MM.1S (cell line): ENCODE data around the gene NABP2.
"Not testable (repeated sequence)": the region's sequence is repeated elsewhere in the genome, so short reads cannot be mapped to it uniquely, and the experiment has no call there.

Source experiments
- DNase-seq: peaks from one replicate; pipeline ENCODE4 v3.0.0-alpha.2; 2015
- H2AFZ ChIP-seq: fragments of 300-600 bp; sonication (generic); 2 replicates; pipeline ENCODE4 v1.6.0; 2016; ENCODE audit warnings: antibody characterized with exemption, low read length
- H3F3A ChIP-seq: fragments of 300-600 bp; sonication (generic); 2 replicates; pipeline ENCODE4 v1.6.1; 2016; ENCODE audit warnings: mild to moderate bottlenecking, antibody characterized with exemption, low read length, moderate library complexity, mixed read lengths; ENCODE audit not compliant: insufficient read depth
- H3K27ac ChIP-seq: fragments of 300-600 bp; sonication (generic); 2 replicates; pipeline ENCODE4 v1.5.1; 2016; ENCODE audit warnings: mild to moderate bottlenecking, low read length
- H3K27me3 ChIP-seq: fragments of 300-600 bp; sonication (generic); replicated peaks from 2 replicates; pipeline ENCODE4 v1.6.0; 2016; ENCODE audit warnings: low read length; ENCODE audit not compliant: insufficient read depth
- H3K36me3 ChIP-seq: fragments of 300-600 bp; sonication (generic); replicated peaks from 2 replicates; pipeline ENCODE4 v1.6.1; 2016; ENCODE audit warnings: mild to moderate bottlenecking, low read length, mixed read lengths; ENCODE audit not compliant: insufficient read depth
- H3K4me1 ChIP-seq: fragments of 300-600 bp; sonication (generic); 2 replicates; pipeline ENCODE4 v1.6.1; 2016; ENCODE audit warnings: low read length, mixed read lengths
- H3K4me2 ChIP-seq: fragments of 300-600 bp; sonication (generic); 2 replicates; pipeline ENCODE4 v1.6.0; 2016; ENCODE audit warnings: low read depth, low read length
- H3K4me3 ChIP-seq: fragments of 300-600 bp; sonication (generic); 2 replicates; pipeline ENCODE4 v1.5.1; 2016; ENCODE audit warnings: low read length, mixed read lengths
- H3K79me2 ChIP-seq: fragments of 300-600 bp; sonication (generic); 2 replicates; pipeline ENCODE4 v1.6.1; 2016; ENCODE audit warnings: mixed run types, low read length, mixed read lengths
- H3K9ac ChIP-seq: fragments of 300-600 bp; sonication (generic); 2 replicates; pipeline ENCODE4 v1.6.1; 2016; ENCODE audit warnings: low read length, mixed read lengths
- H3K9me2 ChIP-seq: fragments of 300-600 bp; sonication (generic); replicated peaks from 2 replicates; pipeline ENCODE4 v1.6.1; 2016; ENCODE audit warnings: mild to moderate bottlenecking, low read length, mixed read lengths; ENCODE audit not compliant: insufficient read depth
- H3K9me3 ChIP-seq: fragments of 300-600 bp; sonication (generic); replicated peaks from 2 replicates; pipeline ENCODE4 v1.6.1; 2016; ENCODE audit warnings: mild to moderate bottlenecking, low read length, mixed read lengths; ENCODE audit not compliant: insufficient read depth
- H4K20me1 ChIP-seq: fragments of 300-600 bp; sonication (generic); 2 replicates; pipeline ENCODE4 v1.6.1; 2016; ENCODE audit warnings: mild to moderate bottlenecking, low read length, moderate library complexity, mixed read lengths; ENCODE audit not compliant: insufficient read depth
- EZH2 ChIP-seq: fragments of 300-600 bp; sonication (generic); optimal IDR thresholded peaks from 2 replicates; pipeline ENCODE3; 2017; ENCODE audit warnings: low read depth, mild to moderate bottlenecking, antibody characterized with exemption, low read length, mixed read lengths
- EZH2phosphoT487 ChIP-seq: fragments of 300-600 bp; sonication (generic); IDR thresholded peaks from 2 replicates; pipeline ENCODE4 v1.6.1; 2018; ENCODE audit warnings: antibody characterized with exemption, low read length
- TF ChIP-seq, protein P1 (sequence below): fragments of 300-600 bp; sonication (generic); IDR thresholded peaks from 2 replicates; pipeline ENCODE4 v1.5.1; 2016; ENCODE audit warnings: antibody characterized with exemption, low read length, mixed read lengths

The NABP2 gene

DNA sequence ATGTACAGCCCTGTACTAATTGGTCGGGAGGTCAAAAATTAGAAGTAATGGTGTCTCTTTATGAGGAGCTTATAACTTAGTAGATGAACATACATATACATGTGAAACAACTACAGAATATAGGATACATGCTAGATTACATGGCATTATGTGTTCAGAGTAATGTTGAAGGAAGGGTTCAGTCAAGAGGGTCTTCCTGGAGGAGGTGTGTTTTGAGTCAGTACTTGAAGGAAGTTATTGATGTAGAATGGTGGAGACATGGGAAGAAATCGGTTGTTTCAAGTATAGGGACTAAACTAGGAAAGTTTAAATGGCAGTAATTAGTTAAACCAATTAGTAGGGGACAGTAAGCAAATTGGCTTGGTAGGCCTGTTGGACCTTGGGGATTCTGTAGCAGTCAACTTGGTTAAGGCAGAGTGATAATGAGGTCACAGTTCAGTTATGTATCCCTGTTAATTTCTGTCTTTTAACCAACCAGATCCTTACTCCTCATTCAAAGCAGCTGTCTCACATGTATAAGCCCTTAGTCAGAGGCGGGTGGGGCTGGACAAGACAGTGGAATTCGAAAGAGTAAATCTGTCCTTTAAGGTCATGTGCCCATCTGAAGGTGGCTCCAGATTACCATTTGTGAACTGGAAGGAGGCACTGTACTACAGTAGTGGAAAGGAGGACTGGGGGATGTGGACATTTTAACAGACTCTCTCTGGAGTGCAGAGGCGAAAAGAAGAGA, 37.5 kb downstream of the NABP2 start:
- Histone ChIP-seq H2AFZ (no peak overlapping the region), H4K20me1 (no peaks in the 10 kb centered on the region), H3K4me3 (no peak overlapping the region), H3K4me2 (no peak overlapping the region), H3K27me3 (no peaks in the 10 kb centered on the region), H3K36me3 (no peaks in the 10 kb centered on the region), H3K4me1 (0 out of 2 replicates have a peak, but pooled peaks cover 4% of the 10 kb centered on the region), H3K9me3 (no peaks in the 10 kb centered on the region), H3K9ac (no peak overlapping the region), H3K27ac (no peak overlapping the region), H3K79me2 (peaks cover 14% of the 10 kb centered on the region), H3K9me2 (no peaks in the 10 kb centered on the region), H3F3A (no peaks in the 10 kb centered on the region)
- DNase-seq: no peak
- TF ChIP-seq EZH2 (no peak), EZH2phosphoT487 (no peak)
- TF ChIP-seq, protein P1, sequence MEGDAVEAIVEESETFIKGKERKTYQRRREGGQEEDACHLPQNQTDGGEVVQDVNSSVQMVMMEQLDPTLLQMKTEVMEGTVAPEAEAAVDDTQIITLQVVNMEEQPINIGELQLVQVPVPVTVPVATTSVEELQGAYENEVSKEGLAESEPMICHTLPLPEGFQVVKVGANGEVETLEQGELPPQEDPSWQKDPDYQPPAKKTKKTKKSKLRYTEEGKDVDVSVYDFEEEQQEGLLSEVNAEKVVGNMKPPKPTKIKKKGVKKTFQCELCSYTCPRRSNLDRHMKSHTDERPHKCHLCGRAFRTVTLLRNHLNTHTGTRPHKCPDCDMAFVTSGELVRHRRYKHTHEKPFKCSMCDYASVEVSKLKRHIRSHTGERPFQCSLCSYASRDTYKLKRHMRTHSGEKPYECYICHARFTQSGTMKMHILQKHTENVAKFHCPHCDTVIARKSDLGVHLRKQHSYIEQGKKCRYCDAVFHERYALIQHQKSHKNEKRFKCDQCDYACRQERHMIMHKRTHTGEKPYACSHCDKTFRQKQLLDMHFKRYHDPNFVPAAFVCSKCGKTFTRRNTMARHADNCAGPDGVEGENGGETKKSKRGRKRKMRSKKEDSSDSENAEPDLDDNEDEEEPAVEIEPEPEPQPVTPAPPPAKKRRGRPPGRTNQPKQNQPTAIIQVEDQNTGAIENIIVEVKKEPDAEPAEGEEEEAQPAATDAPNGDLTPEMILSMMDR: no peak

DNA sequence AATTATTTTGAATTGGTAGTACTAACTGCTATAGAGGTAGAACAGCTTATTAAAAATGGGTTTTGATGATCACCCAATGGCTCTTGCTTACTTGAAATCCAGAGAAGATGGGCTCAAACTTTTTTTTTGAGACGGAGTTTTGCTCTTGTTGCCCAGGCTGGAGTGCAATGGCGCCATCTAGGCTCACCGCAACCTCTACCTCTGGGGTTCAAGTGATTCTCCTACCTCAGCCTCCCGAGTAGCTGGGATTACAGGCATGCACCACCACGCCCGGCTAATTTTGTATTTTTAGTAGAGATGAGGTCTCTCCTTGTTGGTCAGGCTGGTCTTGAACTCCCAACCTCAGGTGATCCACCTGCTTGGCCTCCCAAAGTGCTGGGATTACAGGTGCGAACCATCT, 38.8 kb downstream of the NABP2 start:
- H3K36me3 ChIP-seq, H3K4me1 ChIP-seq, H3K4me2 ChIP-seq, DNase-seq, H3K27ac ChIP-seq, H3K9me3 ChIP-seq, H4K20me1 ChIP-seq, H3F3A ChIP-seq, H3K9ac ChIP-seq, H3K27me3 ChIP-seq, H3K9me2 ChIP-seq, H3K4me3 ChIP-seq, H3K79me2 ChIP-seq, H2AFZ ChIP-seq: not testable (repeated sequence)

DNA sequence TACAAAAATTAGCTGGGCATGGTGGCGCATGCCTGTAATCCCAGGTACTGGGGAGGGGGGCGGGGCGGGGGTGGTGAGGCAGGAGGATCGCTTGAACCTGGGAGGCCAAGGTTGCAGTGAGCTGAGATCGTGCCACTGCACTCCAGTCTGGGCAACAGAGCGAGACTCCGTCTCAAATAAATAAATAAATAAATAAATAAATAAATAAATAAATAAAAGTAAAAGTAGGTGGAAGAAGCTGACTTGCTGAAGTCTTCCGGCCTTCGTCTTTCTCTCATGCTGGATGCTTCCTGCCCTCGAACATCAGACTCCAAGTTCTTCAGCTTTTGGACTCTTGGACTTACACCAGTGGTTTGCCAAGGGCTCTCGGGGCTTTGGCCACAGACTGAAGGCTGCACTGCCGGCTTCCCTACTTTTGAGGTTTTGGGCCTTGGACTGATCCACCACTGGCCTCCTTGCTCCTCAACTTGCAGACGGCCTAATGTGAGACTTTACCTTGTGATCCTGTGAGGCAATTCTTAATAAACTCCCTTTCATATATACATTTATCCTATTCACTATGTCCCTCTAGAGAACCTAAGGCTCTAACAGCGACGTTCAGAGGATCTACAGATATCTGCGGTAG, 42.0 kb downstream of the NABP2 start:
- not testable (repeated sequence) for H4K20me1 ChIP-seq, H3K9me2 ChIP-seq, H3K79me2 ChIP-seq, H3K27me3 ChIP-seq, H3K36me3 ChIP-seq, H3K9me3 ChIP-seq, H3K4me1 ChIP-seq, DNase-seq
- Histone ChIP-seq H3K4me2 (peak overlapping the region; percentile 74), H3K27ac (peak overlapping the region; percentile 86; the same call in 1 of the 2 replicates), H3K4me3 (peak overlapping the region; percentile 86), H2AFZ (peak overlapping the region; percentile 86), H3F3A (peaks cover 29% of the 10 kb centered on the region), H3K9ac (peak overlapping the region; percentile 87; the same call in 1 of the 2 replicates)

DNA sequence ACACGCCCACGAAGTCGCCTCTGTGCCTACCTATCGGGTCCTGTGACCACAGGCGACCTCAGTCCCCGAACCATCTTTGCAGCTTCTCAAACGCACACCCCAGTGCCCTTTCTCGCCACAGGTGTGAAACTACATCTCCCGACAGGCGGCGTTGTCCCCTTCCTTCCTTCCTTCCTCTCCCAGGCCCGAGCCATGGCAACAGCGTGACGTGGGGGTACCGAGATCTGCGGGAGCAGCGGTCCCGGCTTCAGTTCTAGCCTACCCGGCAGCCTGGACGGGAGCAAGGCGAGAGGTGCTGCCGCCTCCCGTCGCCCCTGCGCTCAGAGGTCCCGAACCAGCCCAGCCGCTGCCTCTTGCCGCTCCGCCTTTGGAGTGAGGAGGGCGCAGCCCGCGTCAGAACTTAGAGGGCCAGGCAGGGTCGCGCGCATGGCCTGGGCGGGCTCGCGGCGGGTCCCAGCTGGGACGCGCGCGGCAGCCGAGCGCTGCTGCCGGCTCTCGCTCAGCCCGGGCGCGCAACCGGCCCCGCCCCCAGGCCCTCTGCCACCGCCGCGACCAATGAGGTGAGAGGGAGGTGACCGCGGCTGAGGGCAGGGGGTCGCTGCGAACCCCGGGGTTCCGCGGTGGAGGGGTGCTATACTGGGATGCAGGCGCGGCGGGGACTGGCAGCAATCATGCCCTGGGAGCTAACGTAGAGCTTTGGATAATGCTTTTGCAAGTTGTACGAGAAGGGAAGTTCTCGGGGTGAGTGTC, 42.7 kb downstream of the NABP2 start, which contains the start of gene COQ10A:
COQ10A (plus strand) TSS at position 250 of the 750 bp plus-strand sequence; CDS start at position 427, 177 bp downstream.
- Histone ChIP-seq H3F3A (peaks cover 33% of the 10 kb centered on the region), H3K79me2 (no peaks in the 10 kb centered on the region), H3K4me1 (peaks cover 4% of the 10 kb centered on the region; the same call in 1 of the 2 replicates), H3K9me2 (no peaks in the 10 kb centered on the region), H3K27me3 (no peaks in the 10 kb centered on the region), H3K4me2 (peak within 1 kb of the TSS; percentile 87), H3K4me3 (peak within 1 kb of the TSS; percentile 86), H3K9me3 (no peaks in the 10 kb centered on the region), H3K9ac (peak within 1 kb of the TSS; percentile 87), H2AFZ (peak within 1 kb of the TSS; percentile 86), H3K36me3 (no peaks in the 10 kb centered on the region), H3K27ac (peak within 1 kb of the TSS; percentile 86), H4K20me1 (no peaks in the 10 kb centered on the region)
- DNase-seq: peak; percentile 80
- no peak for TF ChIP-seq EZH2
- TF ChIP-seq, protein P1: peak; percentile 50
